Natural killer cell treated with Interleukin-12 subunit alpha and Interleukin-12 subunit beta and Interleukin-15 and Interleukin-18, amount 100 ng/mL, for 72 hours (primary cell): Measurements from ENCODE around the gene CARD14. TPM values are rescaled to one million over a fixed set of nuclear protein-coding genes. Genes with fewer than 3 reads are reported as not detected.

ENCODE experiments used
- ATAC-seq, 2 donors: fragments of 150-1000 bp; cut with Tn5 transposase in 1 of 2; sonication (Bioruptor Pico), chemical (Tn5 transposase) in 1 of 2; 2 replicates each; pipeline ENCODE4 v1.10.0; 2021
- DNase-seq: peaks from one replicate; pipeline ENCODE4 v3.0.0; 2022; ENCODE audit warnings: low spot score
- H3K27ac Mint-ChIP-seq, 2 donors: 1 replicate in 1 of 2; 2 replicates in 1 of 2; pipeline ENCODE4 v1.8.0; 2022; ENCODE audit warnings: mixed read lengths in 2 of 2, mild to moderate bottlenecking in 1 of 2, moderate library complexity in 1 of 2
- H3K27me3 Mint-ChIP-seq, 2 donors: 1 replicate in 1 of 2; 2 replicates in 1 of 2; pipeline ENCODE4 v1.8.0; 2022; ENCODE audit warnings: mixed read lengths in 2 of 2
- H3K36me3 Mint-ChIP-seq: one replicate; pipeline ENCODE4 v1.8.0; 2022; ENCODE audit warnings: mixed read lengths
- H3K4me1 Mint-ChIP-seq, 2 donors: 1 replicate in 1 of 2; 2 replicates in 1 of 2; pipeline ENCODE4 v1.8.0; 2022; ENCODE audit warnings: low read depth in 2 of 2, mixed read lengths in 2 of 2, mild to moderate bottlenecking in 1 of 2
- H3K4me3 Mint-ChIP-seq: one replicate; pipeline ENCODE4 v1.8.0; 2022; ENCODE audit warnings: mixed read lengths
- H3K9me3 Mint-ChIP-seq: 2 replicates; pipeline ENCODE4 v1.8.0; 2022; ENCODE audit warnings: mixed read lengths
- total RNA-seq, 2 donors: library from RNA; stranded (reverse); gene quantifications; one replicate each; pipeline ENCODE4 v1.2.3, GENCODE V29; 2022

Gene CARD14
- total RNA-seq, 2 donors from 2014 or later: not detected

DNA sequence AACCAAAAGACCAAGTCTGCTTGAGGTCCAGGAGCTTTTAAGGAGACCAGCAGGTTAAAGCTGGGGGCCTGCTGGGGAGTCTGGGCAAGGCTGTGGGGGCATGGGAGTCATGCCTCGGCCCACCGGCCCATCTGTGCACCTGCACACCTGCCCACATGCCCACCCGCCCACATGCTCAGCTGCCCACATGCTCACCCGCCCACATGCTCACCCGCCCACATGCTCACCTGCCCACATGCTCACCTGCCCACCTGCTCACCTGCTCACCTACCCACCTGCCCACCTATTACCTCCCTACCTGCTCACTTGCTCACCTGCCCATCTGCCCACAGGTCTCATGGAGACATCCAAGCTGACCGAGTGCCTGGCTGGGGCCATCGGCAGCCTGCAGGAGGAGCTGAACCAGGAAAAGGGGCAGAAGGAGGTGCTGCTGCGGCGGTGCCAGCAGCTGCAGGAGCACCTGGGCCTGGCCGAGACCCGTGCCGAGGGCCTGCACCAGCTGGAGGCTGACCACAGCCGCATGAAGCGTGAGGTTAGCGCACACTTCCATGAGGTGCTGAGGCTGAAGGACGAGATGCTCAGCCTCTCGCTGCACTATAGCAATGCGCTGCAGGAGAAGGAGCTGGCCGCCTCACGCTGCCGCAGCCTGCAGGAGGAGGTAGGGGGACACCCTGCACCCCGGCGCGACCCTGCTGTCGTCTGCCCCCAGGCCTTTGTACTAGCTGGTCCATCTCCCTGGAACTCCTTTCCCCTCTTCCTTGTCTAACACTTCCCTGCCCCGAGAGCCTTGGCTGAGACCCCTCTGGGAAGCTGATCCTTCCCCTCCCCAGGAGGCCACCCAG is 14.0 kb downstream of the CARD14 start:
- H3K27ac Mint-ChIP-seq: no peak overlapping the region
- no peaks in the 10 kb centered on the region for H3K4me1 Mint-ChIP-seq
- no peaks in the 10 kb centered on the region for H3K27me3 Mint-ChIP-seq
- no peak overlapping the region for H3K4me3 Mint-ChIP-seq
- H3K36me3 Mint-ChIP-seq: no peaks in the 10 kb centered on the region
- DNase-seq: no peak
- ATAC-seq: no peak
- H3K9me3 Mint-ChIP-seq: no peaks in the 10 kb centered on the region

GRCh38 chr17:80184423-80184714 is 14.5 kb downstream of the CARD14 start:
- no peak overlapping the region for H3K4me3 Mint-ChIP-seq
- ATAC-seq: no peak
- H3K36me3 Mint-ChIP-seq: no peaks in the 10 kb centered on the region
- no peaks in the 10 kb centered on the region for H3K27me3 Mint-ChIP-seq
- H3K9me3 Mint-ChIP-seq: no peaks in the 10 kb centered on the region
- no peak overlapping the region for H3K27ac Mint-ChIP-seq
- no peak for DNase-seq
- H3K4me1 Mint-ChIP-seq: no peaks in the 10 kb centered on the region

- ATAC-seq (peak in 1 of 2 donors; percentile 17), DNase-seq (no peak)
- Mint-ChIP-seq H3K27me3 (no peaks in the 10 kb centered on the region), H3K4me3 (no peak overlapping the region), H3K27ac (peak overlapping the region in 1 of 2 donors; percentile 2), H3K36me3 (no peaks in the 10 kb centered on the region), H3K9me3 (no peaks in the 10 kb centered on the region), H3K4me1 (no peaks in the 10 kb centered on the region)
Measured at GRCh38 chr17:80185968-80186367, 16.1 kb downstream of the CARD14 start.

- Mint-ChIP-seq H3K27ac (no peak overlapping the region), H3K4me1 (peaks cover 0 to 3% of the 10 kb centered on the region in 2 donors), H3K27me3 (peaks cover 0 to 3% of the 10 kb centered on the region in 2 donors)
Measured at GRCh38 chr17:80187090-80187489, 17.3 kb downstream of the CARD14 start.

GRCh38 chr17:80187515-80187941 is 17.7 kb downstream of the CARD14 start:
- peaks cover 0 to 4% of the 10 kb centered on the region in 2 donors for H3K4me1 Mint-ChIP-seq
- H3K27me3 Mint-ChIP-seq: peaks cover 0 to 3% of the 10 kb centered on the region in 2 donors
- H3K27ac Mint-ChIP-seq: no peak overlapping the region
- no peaks in the 10 kb centered on the region for H3K36me3 Mint-ChIP-seq
- no peak overlapping the region for H3K4me3 Mint-ChIP-seq
- DNase-seq: no peak
- H3K9me3 Mint-ChIP-seq: no peaks in the 10 kb centered on the region
- no peak for ATAC-seq

More at GRCh38 chr17:80187090-80187489, 17.3 kb downstream of the CARD14 start:
- no peaks in the 10 kb centered on the region for H3K36me3 Mint-ChIP-seq
- DNase-seq (no peak), ATAC-seq (no peak)
- no peak overlapping the region for H3K4me3 Mint-ChIP-seq
- no peaks in the 10 kb centered on the region for H3K9me3 Mint-ChIP-seq

- ATAC-seq: no peak
- H3K4me1 Mint-ChIP-seq: peaks cover 0 to 4% of the 10 kb centered on the region in 2 donors
- peaks cover 0 to 7% of the 10 kb centered on the region in 2 donors for H3K27me3 Mint-ChIP-seq
- H3K4me3 Mint-ChIP-seq: no peak overlapping the region
- no peak overlapping the region for H3K27ac Mint-ChIP-seq
- H3K9me3 Mint-ChIP-seq: no peaks in the 10 kb centered on the region
- DNase-seq: no peak
- no peaks in the 10 kb centered on the region for H3K36me3 Mint-ChIP-seq
Measured at GRCh38 chr17:80189611-80190010, 19.8 kb downstream of the CARD14 start.

DNA sequence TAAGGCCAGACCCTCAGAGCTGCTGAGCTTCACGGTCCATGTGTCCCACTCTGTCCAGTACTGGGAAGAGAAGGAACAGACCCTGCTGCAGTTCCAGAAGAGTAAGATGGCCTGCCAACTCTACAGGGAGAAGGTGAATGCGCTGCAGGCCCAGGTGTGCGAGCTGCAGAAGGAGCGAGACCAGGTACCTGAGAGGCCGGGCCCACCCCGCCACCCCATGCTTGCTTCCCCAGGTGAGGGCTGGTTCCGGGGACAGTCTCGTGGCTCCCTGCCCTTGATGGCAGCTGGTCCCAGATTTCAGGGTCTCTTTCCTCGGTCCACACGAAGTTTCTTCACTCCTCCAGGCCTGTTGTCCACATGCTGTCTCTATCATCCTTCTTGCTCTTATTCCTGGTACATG is 20.9 kb downstream of the CARD14 start:
- Mint-ChIP-seq H3K36me3 (no peaks in the 10 kb centered on the region), H3K4me1 (peaks cover 0 to 4% of the 10 kb centered on the region in 2 donors), H3K9me3 (no peaks in the 10 kb centered on the region), H3K4me3 (no peak overlapping the region), H3K27ac (no peak overlapping the region), H3K27me3 (peaks cover 0 to 7% of the 10 kb centered on the region in 2 donors)
- ATAC-seq (no peak), DNase-seq (no peak)

DNA sequence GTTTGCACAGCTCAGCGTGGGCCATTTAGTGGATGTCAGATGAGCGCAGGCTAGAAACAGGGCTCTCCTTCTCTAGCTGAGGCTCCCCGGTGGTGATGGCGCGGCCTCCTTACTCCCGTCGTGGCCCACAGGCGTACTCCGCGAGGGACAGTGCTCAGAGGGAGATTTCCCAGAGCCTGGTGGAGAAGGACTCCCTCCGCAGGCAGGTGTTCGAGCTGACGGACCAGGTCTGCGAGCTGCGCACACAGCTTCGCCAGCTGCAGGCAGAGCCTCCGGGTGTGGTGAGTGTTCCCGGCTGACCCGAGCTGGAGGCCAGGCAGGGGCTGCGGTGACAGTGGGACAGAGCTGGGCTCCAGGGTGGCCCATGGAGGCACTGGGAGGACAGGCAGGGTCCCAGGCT is 21.4 kb downstream of the CARD14 start:
- Mint-ChIP-seq H3K4me1 (peaks cover 4 to 6% of the 10 kb centered on the region in 2 donors), H3K36me3 (no peaks in the 10 kb centered on the region), H3K9me3 (no peaks in the 10 kb centered on the region), H3K27me3 (peaks cover 0 to 7% of the 10 kb centered on the region in 2 donors), H3K4me3 (no peak overlapping the region), H3K27ac (no peak overlapping the region)
- DNase-seq (no peak), ATAC-seq (no peak)

GRCh38 chr17:80191865-80192661 is 22.2 kb downstream of the CARD14 start:
- H3K27me3 Mint-ChIP-seq: peaks cover 0 to 7% of the 10 kb centered on the region in 2 donors
- H3K9me3 Mint-ChIP-seq: no peaks in the 10 kb centered on the region
- no peak overlapping the region for H3K4me3 Mint-ChIP-seq
- H3K36me3 Mint-ChIP-seq: no peaks in the 10 kb centered on the region
- H3K4me1 Mint-ChIP-seq: peaks cover 4 to 6% of the 10 kb centered on the region in 2 donors
- ATAC-seq (no peak), DNase-seq (no peak)
- H3K27ac Mint-ChIP-seq: no peak overlapping the region

DNA sequence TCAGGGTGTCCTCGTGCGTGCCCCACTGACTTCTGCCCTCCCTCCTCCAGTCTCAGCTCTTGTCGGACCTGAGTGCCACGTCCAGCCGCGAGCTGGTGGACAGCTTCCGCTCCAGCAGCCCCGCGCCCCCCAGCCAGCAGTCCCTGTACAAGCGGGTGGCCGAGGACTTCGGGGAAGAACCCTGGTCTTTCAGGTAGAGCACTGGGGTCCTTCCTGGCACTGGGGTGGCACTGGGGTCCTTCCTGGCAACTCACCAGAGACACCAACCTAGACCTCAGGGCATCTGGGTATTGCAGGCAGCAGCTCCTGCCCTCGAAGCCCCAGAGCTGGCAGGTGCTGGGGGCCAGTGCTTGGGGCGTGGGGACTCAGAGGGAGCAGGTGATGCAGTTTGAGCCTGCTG is 25.3 kb downstream of the CARD14 start:
- ATAC-seq (no peak), DNase-seq (no peak)
- Mint-ChIP-seq H3K27ac (no peak overlapping the region), H3K9me3 (no peaks in the 10 kb centered on the region), H3K4me1 (peaks cover 4 to 6% of the 10 kb centered on the region in 2 donors), H3K36me3 (no peaks in the 10 kb centered on the region), H3K4me3 (no peak overlapping the region), H3K27me3 (peaks cover 0 to 7% of the 10 kb centered on the region in 2 donors)

- Mint-ChIP-seq H3K27ac (peak overlapping the region in 1 of 2 donors; percentile 39), H3K4me3 (no peak overlapping the region), H3K9me3 (no peaks in the 10 kb centered on the region), H3K36me3 (no peaks in the 10 kb centered on the region), H3K27me3 (peaks cover 0 to 7% of the 10 kb centered on the region in 2 donors), H3K4me1 (peaks cover 4 to 6% of the 10 kb centered on the region in 2 donors)
- DNase-seq (no peak), ATAC-seq (peak; percentile 55 to 64)
Measured at GRCh38 chr17:80195671-80196529, 26.1 kb downstream of the CARD14 start.

GRCh38 chr17:80196652-80197051 is 26.8 kb downstream of the CARD14 start:
- Mint-ChIP-seq H3K27ac (peak overlapping the region in 1 of 2 donors; percentile 39), H3K4me3 (no peak overlapping the region), H3K27me3 (peaks cover 0 to 7% of the 10 kb centered on the region in 2 donors), H3K36me3 (no peaks in the 10 kb centered on the region), H3K9me3 (no peaks in the 10 kb centered on the region), H3K4me1 (peaks cover 4 to 6% of the 10 kb centered on the region in 2 donors)
- DNase-seq (no peak), ATAC-seq (no peak)

GRCh38 chr17:80198144-80198661 is 28.4 kb downstream of the CARD14 start:
- no peak for ATAC-seq
- no peaks in the 10 kb centered on the region for H3K36me3 Mint-ChIP-seq
- no peak for DNase-seq
- peak overlapping the region in 1 of 2 donors; percentile 72 for H3K27ac Mint-ChIP-seq
- peaks cover 0 to 4% of the 10 kb centered on the region in 2 donors for H3K27me3 Mint-ChIP-seq
- peaks cover 3 to 4% of the 10 kb centered on the region in 2 donors for H3K4me1 Mint-ChIP-seq
- H3K9me3 Mint-ChIP-seq: no peaks in the 10 kb centered on the region
- H3K4me3 Mint-ChIP-seq: no peak overlapping the region
